Stimulated activated CD4-positive, alpha-beta T cell treated with anti-CD3 and anti-CD28 coated beads, Interleukin-4, amount 100 ng/mL, for 24 hours (primary cell): ENCODE data around the gene GPR55.

Experiments used
- DNase-seq: peaks from one replicate; pipeline ENCODE4 v3.0.0-alpha.2; 2020

Gene GPR55

DNA sequence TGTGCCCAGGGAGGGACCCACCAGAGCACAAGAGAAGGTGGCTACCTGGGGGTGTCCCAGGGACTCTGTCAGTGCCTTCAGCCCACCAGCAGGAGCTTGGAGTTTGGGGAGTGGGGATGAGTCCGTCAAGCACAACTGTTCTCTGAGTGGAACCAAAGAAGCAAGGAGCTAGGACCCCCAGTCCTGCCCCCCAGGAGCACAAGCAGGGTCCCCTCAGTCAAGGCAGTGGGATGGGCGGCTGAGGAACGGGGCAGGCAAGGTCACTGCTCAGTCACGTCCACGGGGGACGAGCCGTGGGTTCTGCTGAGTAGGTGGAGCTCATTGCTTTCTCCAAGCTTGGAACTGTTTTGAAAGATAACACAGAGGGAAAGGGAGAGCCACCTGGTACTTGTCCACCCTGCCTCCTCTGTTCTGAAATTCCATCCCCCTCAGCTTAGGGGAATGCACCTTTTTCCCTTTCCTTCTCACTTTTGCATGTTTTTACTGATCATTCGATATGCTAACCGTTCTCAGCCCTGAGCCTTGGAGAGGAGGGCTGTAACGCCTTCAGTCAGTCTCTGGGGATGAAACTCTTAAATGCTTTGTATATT is 46.3 kb downstream of the GPR55 start:
- no peak for DNase-seq

DNA sequence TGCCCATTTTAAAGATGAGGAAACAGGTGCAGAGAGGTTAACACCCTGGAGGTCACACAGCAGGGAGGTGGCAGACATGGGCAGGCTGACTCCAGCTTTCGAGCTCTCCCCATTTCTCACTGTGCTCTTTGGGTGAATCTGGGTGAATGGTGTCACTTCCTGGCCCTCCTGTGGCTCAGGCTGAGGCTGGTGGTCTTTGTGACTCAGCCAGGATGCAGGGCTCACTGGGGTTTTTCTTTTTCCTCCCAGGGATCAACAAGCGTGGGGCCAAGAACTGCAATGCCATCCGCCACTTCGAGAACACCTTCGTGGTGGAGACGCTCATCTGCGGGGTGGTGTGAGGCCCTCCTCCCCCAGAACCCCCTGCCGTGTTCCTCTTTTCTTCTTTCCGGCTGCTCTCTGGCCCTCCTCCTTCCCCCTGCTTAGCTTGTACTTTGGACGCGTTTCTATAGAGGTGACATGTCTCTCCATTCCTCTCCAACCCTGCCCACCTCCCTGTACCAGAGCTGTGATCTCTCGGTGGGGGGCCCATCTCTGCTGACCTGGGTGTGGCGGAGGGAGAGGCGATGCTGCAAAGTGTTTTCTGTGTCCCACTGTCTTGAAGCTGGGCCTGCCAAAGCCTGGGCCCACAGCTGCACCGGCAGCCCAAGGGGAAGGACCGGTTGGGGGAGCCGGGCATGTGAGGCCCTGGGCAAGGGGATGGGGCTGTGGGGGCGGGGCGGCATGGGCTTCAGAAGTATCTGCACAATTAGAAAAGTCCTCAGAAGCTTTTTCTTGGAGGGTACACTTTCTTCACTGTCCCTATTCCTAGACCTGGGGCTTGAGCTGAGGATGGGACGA is 47.1 kb downstream of the GPR55 start:
- no peak for DNase-seq

DNA sequence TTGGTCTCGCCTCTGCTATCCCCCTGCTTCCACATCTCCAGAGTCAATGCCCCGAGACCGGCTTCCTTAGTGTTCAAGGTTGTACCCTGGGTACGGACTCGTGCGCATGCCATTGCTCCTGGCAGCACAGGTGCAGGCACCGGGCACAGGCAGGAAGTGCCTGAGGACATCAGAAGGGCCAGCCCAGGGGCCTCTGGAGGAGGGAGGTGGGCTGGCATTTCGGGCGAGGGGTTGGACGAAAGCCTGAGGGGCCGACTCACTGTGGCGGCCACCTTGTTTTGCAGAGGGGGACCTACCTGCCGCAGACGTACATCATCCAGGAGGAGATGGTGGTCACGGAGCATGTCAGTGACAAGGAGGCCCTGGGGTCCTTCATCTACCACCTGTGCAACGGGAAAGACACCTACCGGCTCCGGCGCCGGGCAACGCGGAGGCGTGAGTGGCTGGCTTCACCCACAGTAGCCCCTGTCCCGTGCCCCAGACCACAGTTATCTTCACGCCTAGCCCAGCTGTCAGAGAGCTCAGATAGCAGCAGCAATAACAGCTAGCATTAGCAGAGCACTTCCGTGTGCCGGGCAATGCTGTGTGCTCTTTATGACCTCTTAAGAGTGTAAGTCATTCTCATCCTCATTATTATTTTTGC is 47.8 kb downstream of the GPR55 start:
- DNase-seq: no peak

DNA sequence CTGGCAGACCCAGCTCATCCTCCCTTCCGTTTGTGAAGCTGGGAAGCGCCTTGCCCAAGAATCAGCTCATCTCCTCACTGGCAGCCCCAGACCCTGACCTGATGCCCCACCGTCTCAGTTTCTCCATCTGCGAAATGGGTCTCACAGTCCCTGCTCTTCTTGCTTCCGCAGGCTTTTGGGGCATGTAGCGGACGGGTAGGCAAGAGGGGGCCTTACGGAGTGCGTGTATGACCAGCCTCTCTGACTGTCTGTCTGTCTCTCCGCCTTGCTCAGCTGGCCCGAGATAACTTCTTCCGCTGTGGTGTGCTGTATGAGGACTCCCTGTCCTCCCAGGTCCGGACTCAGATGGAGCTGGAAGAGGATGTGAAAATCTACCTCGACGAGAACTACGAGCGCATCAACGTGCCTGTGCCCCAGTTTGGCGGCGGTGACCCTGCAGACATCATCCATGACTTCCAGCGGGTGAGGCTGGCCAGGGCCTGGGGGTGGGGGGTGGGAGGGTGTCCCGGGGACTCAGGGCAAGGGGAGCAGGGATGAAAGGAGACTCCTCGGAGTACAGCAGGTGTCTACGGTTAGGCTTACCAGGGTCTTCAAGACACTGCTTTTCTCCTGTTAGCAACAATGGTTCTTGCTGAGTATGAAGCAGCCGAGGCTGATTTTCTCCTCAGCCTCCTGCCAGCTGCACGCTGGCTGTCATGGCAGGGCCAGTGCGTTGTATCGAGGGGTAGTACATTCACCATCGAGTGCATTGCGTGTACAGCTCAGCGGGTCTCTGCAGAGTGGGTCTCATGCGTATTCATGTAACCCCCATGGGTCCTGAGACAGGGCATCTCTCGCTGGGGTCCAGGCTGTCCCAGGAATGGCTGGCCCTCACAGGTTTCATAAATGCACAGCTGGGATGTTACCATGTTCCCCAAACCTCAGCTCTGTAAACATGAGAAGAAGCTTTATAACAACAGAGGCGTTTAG is 49.4 kb downstream of the GPR55 start:
- DNase-seq: no peak

DNA sequence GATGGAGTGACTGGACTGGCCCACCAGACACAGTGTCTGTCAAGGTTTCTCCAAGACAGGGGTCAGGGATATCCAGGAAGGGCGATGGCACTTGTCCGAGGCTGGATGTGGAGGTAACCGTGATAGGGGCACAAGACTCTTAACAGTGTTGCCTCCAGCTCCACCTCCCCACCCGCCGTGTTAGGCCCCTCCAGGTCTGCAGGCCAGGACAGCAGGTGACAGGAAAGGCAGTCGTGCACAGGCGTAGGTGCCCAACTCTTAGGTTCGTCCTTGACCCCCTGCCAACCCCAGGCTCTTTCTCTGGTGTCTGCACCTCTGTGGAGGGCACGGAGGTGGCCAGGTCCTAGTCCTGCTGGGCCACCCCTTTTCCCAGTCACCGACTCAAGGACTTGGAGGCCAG is 50.2 kb downstream of the GPR55 start:
- DNase-seq: no peak

DNA sequence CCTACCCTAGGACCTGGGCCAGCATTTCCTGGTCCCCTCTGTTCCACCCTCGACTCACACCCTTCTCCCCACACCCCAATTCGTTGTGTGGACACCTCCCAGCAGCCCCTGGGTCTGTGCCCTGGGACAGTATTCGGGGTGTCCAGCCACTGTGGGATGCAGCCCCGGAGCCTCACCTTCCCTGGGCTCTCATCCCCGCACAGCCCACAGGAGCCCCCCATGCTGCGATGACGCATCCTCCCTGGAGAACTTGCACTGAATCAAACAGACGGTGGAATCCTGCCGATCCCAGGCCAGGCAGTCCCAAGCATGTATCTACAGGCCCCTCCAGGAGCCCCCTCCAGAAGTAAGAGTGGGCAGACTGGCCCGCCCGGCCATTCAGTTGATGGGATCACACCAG is 50.6 kb downstream of the GPR55 start:
- no peak for DNase-seq

DNA sequence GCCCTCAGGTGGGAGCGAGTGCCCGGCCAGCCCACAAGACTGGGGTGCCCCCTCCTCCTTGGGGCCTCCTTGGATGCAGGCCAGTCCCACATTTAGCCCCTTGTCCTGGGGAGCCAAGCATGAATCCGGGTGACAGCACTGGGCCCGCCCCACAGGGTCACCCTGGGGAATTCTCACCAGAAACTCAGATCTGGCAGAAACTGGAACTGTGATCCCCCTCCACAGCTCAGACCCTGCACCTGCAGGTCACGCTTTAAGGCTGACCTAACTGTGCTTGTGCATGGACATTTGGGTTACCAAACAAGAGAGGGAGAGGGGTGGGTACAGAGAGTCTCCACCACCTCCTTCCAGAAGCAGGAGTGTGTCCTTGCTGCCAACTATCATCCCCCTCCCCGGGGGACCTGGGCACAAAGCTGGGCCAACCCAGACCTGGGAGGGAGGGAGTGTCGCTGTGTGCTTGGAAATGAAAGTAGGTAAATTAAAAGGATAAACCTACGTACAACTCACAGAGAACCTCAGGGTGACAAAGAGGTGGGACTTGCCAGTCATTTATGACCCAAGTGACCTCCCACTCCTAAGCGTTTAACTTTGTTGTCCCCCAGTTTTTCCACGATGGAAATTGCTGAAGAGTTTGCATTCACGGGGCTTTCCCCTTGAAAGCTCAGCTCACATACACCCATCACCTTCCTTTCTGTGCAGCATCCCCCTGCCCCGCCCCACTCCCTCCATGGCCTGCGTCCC is 51.2 kb downstream of the GPR55 start:
- peak; percentile 33 for DNase-seq

DNA sequence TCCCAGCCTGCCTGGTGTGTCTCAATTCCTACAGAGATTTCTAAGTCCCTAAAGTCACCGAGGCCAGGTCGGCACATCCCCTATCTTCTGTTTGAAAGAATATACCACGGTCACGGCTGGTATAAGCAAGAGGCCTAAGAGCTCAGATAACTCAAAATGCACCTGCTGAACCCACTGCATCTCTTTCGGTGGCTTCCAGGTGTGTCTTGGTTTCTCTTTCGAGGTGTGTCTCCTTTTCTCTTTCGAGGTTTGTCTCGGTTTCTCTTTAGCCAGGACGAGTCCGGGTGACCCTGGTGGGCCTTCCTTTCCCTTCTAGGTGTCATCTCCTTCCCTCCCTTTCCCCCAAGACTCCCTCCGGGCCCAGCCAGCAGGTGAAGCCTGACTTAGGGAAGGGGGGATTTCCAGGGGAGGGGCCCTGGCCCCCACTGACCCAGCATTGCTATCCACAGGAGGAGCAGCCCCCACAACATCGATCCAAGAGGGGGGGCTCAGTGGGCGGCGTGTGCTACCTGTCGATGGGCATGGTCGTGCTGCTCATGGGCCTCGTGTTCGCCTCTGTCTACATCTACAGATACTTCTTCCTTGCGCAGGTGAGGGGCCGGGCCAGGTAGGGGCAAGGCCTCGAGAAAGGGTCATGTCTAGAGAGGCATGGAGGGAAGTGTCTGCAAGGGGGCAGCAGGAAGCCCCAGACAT is 51.9 kb downstream of the GPR55 start:
- DNase-seq: no peak

DNA sequence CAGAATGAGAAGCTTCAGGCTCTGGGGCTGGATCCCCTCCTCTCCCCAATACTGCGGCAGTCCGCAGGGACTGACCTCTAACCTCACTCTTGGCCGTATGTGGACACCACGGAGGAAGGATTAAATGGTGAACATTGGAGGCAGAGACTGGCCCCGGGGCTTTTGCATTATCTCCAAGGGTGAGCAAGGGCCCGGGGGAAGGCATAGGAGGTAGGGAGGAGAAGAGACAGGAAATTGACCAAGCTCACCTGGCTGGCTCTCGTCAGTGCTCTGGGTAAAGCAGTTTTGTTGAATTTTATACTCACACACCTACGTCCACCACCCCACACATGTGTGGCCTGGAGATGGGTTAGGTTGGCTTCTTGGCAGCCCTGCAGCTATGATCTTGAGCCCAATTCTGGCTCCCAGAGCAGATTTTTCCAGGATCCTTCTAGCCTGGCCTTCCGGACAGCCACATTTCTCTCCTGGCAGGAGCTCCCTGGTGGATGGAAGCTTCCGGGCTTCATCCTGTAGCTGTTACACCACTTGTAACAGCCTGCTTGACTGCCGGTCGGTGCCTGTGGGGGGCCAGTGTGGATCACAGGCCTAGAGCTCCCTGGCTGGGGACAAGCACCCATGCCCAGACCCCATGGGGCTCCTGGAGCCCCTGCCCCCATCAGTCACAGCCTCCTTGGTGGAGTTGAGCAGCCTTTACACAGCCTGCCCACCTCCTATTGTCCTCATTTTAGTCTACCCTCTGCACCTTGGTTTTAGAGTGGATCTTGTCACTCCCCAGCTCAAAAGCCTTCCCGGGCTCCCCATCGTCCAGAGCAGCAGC is 52.7 kb downstream of the GPR55 start:
- no peak for DNase-seq

DNA sequence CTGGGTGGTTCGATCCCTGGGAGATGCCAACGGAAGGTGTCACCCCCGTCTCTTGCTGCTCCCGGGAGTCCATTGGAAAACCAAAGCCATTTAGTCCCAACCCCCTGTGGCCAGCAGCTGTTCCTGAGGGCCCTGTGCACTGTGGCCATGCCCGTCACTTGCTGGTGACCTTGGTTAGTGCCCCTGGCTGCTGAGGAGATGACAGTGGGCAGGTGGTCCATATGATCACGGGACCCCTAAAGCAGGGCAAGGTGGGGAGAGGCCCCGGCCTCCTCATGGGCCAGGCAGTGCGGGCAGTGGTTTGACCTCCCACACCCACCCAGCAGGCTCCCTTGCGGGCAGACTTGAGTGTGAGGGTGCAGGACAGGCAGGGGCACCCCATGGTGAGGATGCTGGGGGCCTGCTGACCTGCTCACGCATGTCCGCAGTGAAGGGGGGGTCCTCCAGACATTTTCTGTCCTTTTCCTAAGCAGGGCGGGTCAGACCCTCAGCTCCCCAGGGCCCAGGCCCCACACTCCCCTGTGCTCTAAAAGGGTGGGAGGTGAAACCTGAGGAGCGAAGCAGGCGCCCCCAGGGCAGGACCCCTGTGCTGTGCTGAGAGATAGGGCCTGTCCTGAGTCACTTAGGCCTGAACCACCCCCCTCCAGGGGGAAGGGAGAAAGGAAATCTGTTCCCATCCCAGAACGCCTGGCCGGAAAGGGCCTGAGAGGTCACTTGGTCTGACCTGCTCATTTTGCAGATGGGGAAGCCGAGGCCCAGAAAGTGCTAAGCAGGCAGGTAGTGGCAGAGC is 53.5 kb downstream of the GPR55 start:
- no peak for DNase-seq

DNA sequence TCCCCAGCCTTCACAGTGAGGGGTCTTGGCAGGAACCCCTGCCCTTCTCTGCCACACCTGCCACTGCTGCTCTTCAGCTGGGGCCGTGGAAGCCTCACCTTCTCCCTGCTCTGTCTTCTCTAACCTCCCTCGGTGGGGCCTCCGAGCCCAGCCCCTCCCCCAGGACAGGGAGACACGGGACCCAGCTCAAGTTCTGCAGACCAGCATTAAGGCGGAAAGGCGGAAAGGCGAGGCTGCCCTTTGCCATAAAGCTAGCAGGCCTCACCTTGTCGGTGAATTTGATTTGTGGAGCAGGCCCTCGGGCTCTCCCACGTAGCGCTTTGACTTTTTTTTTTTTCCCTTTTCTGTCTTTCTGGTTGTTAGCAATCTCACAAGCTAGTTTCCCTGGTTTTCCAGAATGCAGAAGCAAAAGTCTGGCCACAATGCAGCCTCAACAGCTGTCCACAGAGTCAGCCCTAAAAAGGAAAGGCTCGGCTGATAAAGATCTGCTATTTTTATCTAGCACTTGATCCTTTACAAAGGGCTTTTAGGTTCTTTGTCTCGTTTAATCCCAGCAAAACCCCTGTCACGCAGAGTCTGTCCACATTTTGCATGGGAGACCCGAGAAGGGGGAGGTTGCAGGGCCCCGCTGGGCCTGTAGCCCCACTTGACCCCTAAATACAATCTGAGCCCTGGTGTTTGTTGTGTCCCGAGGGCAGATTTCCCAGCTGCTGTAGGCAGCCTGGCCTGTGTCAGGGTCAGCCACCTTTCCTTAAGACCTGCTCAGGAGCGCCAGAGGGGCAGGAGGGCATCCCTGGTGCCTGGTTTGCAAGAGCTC is 54.3 kb downstream of the GPR55 start:
- no peak for DNase-seq

DNA sequence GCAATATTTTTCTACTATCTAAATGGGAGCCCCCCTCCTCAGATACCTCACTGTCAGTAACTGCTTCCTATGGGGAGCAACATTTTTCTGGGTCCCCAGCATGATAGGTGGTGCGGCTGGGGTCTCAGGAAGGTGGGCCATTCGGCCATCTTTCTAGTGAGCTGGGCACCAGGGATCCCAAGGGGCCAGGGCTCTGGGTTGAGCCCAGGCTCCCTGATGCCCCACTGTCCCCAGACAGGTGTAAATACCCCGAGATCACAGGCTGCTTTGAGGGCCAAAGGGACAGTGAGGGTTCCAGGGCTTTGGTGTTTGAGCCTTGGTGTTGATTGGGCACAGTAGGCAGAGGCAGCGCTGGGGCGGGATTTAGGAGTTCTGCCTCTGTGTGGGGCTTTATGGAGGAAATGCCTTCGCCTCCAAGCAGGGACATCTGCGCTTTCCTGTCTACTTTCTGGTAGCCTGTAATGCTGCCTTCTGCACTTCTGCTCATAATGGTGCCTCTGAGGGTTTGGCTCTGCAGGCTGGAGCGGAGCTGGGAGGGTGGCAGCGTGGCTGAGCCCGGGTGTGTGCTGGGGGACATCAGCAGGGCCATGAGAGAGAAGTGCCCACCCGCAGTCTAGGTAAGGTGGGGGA is 55.0 kb downstream of the GPR55 start:
- DNase-seq: no peak

DNA sequence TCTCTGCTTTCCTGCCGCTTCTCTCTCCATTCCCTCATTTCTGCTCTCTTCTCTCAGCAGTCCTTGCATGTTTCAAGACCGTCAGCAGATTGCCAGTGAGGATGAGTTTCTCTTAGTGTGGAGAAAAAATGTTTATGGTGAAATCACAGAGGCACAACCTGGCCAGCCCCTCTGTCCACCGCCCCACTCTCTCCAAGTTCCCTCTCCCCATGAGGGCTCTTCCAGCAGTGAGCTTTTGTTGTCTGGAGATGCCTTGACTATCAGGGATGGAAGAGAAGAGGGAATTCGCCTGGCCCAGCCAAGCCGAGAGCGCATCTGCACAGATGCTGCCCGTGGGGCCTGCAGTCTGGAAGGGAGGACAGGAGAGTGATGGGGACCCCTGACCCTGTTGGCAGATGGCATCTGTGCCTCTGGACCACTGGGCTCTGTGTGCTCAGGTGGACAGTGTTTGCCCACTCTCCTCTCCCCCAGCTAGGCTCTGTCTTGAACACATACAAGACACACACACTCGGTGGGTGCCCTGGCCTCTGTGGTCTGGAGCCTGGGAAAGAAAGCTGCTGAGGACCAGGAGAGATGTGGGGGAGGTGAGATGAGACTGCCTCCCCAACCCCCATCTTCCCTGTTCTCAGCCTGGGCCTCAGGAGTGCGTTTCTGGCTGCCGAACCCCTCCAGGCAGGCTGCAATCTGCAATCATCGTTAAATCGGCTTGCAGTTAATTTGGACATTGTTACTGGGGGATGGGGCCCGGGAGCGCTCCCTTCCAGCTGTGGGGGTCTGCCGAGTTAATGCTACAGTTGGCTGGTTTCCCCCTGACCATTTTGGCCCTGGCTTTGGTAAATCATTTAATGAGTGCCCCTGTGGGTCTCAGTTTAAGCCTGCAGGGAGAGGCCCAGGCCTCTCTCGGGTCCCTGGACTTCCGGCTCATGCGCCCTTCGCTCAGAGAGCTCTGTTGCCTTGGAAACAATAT is 55.8 kb downstream of the GPR55 start:
- no peak for DNase-seq

DNA sequence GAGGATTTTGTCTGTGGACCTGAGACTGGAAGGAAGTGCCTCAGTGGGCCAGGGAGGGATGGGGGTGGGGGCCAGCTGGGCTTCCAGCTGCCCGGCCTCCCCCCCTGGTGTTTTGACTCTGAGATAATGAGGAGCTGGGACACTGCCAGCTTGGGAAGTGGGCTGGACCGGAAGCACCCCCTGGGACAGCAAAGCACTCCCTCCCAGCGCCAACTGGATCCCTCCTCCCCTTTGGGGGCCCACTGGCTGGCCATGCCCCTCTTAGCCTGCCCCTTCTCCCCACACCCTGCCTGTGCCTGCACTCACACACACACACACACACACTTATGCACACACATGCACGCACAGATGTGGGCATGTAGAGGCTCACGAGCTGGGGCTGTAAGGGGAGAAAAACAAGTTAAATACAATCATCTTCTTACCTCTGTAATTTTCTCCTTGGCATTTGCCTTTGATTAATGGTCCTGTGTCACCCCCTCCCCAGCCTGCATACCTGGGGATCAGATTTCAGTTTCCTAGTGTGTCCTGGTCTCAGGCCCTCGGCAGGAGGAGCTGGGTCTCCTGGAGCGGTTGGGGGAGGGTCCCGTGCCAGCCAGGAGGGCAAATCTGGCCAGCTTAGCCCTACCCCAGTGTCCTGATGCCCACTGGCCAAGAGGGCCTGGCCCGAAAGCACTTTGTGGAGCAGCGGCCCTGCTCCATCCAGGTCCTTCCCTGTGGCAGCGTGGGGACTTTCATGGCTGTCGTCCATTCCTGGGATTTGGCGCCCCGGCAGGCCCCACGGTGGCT is 56.7 kb downstream of the GPR55 start:
- no peak for DNase-seq

DNA sequence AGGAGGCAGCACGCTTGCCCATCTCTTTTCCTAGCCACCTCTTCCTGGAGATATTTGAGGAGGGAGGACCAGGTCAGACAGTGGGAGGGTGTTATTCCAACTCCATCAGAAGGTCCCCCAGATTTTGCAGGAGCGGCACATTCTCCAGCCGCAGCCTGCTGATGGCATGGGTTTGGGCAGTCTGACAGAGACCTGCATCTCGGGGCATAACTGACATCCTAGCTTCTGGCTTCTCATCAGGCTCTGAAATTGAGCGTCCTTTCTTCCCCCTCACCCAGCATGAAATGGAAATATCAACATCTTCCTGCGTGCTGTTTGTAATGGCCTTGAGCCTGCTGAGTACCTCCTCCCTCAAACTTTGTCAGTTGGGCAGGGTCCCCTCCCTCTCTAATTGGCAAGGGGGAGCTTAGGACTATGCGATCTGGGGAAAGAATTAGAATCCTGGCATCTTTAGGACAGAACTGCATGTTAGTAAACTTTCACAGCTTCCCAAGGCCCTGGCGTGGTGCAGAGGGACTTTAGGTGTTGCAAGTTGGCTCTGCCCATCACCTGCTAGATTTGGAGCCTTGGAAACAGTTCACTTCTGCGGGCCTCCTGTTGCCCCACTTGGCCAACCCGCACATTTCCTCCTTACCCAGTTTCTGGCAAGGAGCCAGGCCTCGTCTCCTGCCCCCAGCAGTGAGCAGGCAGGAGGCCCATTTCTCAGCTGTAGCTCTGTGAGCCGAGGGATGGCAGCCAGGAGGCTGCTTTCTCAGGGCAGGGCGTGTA is 58.1 kb downstream of the GPR55 start:
- peak; percentile 59 for DNase-seq
